K562 (cell line): Measurements from ENCODE around the gene EXOG. TPM values are rescaled to one million over a fixed set of nuclear protein-coding genes. Genes with fewer than 3 reads are reported as not detected.

Experiments
- CHD4 ChIP-seq: fragments of 200-600 bp; sonication (generic); IDR thresholded peaks from 3 replicates; pipeline ENCODE4 v1.6.1; 2012; ENCODE audit warnings: low read depth, mild to moderate bottlenecking, mixed read lengths, low read length, inconsistent platforms; ENCODE audit not compliant: insufficient read depth, insufficient replicate concordance, poor library complexity, severe bottlenecking
- CREBBP ChIP-seq: IDR thresholded peaks from one replicate; pipeline ENCODE4 v1.6.1; 2012; ENCODE audit warnings: low read depth, mild to moderate bottlenecking, control low read depth, inconsistent platforms, low read length
- CTCF ChIP-seq, 3 experiments: IDR thresholded peaks in 2 of 3; conservative IDR thresholded peaks in 1 of 3; 2 replicates each; pipeline ENCODE4 v1.5.1; 2011 to 2012; ENCODE audit warnings: low read length in 3 of 3, mild to moderate bottlenecking in 3 of 3, control low read depth in 2 of 3, improper control_type of control experiment in 1 of 3, inconsistent platforms in 1 of 3, low read depth in 1 of 3, mixed read lengths in 1 of 3, moderate library complexity in 1 of 3; ENCODE audit not compliant: insufficient read depth in 2 of 3
- EP400 ChIP-seq: fragments of 450-650 bp; IDR thresholded peaks from 2 replicates; pipeline ENCODE4 v1.6.1; 2017; ENCODE audit warnings: antibody characterized with exemption, mild to moderate bottlenecking, moderate library complexity
- FIP1L1 ChIP-seq: fragments of 200-400 bp; formaldehyde crosslinking; IDR thresholded peaks from 2 replicates; pipeline ENCODE4 v1.6.1; 2018; ENCODE audit warnings: mild to moderate bottlenecking, low read depth, low read length; ENCODE audit not compliant: poor library complexity, severe bottlenecking
- GTF2A2 ChIP-seq: IDR thresholded peaks from 2 replicates; pipeline ENCODE4 v1.6.1; 2016; ENCODE audit warnings: mild to moderate bottlenecking, missing genetic modification characterization, missing compliant biosample characterization
- HLTF ChIP-seq: fragments of 450-650 bp; IDR thresholded peaks from 2 replicates; pipeline ENCODE4 v1.6.1; 2016
- KDM2B ChIP-seq: fragments of 250-450 bp; sonication (Bioruptor Pico); IDR thresholded peaks from 2 replicates; pipeline ENCODE4 v1.8.0; 2021; ENCODE audit warnings: mild to moderate bottlenecking, moderate library complexity
- KDM5B ChIP-seq: fragments of 200-600 bp; sonication (generic); IDR thresholded peaks from 2 replicates; pipeline ENCODE4 v1.6.1; 2012; ENCODE audit warnings: low read depth, mild to moderate bottlenecking, moderate library complexity, low read length, control low read depth, inconsistent platforms; ENCODE audit not compliant: insufficient replicate concordance
- MCM2 ChIP-seq: fragments of 450-650 bp; IDR thresholded peaks from 2 replicates; pipeline ENCODE4 v1.6.1; 2017; ENCODE audit warnings: low read depth, mild to moderate bottlenecking
- NONO ChIP-seq, 2 experiments: fragments of 200-400 bp in 1 of 2; fragments of 450-650 bp in 1 of 2; formaldehyde crosslinking in 1 of 2; IDR thresholded peaks; 2 replicates each; pipeline ENCODE4 v1.6.1; 2017; ENCODE audit warnings: low read depth in 2 of 2, mild to moderate bottlenecking in 2 of 2, moderate library complexity in 2 of 2, low read length in 1 of 2
- NR2C2 ChIP-seq, 2 experiments: fragments of 200-800 bp in 1 of 2; sonication (Bioruptor generic) in 1 of 2; sonication (generic) in 1 of 2; formaldehyde crosslinking in 1 of 2; IDR thresholded peaks; 2 replicates each; pipeline versions ENCODE4 v1.6.1 to v1.8.0; 2016 to 2022; ENCODE audit warnings: mild to moderate bottlenecking in 1 of 2, missing compliant biosample characterization in 1 of 2, missing genetic modification characterization in 1 of 2, missing genetic modification reagents in 1 of 2
- POLR2G ChIP-seq: fragments of 200-400 bp; formaldehyde crosslinking; IDR thresholded peaks from 2 replicates; pipeline ENCODE4 v1.6.1; 2017; ENCODE audit warnings: low read depth, mild to moderate bottlenecking, antibody characterized with exemption, low read length, moderate library complexity
- RCOR1 ChIP-seq, 2 experiments: IDR thresholded peaks; 2 replicates each; pipeline ENCODE4 v1.6.1; 2012; ENCODE audit warnings: low read depth in 2 of 2, low read length in 2 of 2, borderline replicate concordance in 1 of 2, improper control_type of control experiment in 1 of 2
- TCF7 ChIP-seq: sonication (generic); IDR thresholded peaks from 2 replicates; pipeline ENCODE4 v1.6.1; 2016; ENCODE audit warnings: antibody characterized with exemption, borderline replicate concordance
- TOE1 ChIP-seq, 2 experiments: fragments of 450-650 bp in 1 of 2; sonication (generic) in 1 of 2; formaldehyde crosslinking in 1 of 2; IDR thresholded peaks; 2 replicates each; pipeline versions ENCODE4 v1.7.1 to v1.8.0; 2016 to 2022; ENCODE audit warnings: borderline replicate concordance in 2 of 2, mild to moderate bottlenecking in 2 of 2, antibody characterized with exemption in 1 of 2, inconsistent platforms in 1 of 2, low read depth in 1 of 2, missing genetic modification reagents in 1 of 2, moderate library complexity in 1 of 2
- TSC22D4 ChIP-seq: fragments of 450-650 bp; IDR thresholded peaks from 2 replicates; pipeline ENCODE4 v1.6.1; 2016; ENCODE audit warnings: missing genetic modification characterization, missing biosample characterization, control low read depth
- WHSC1 ChIP-seq: IDR thresholded peaks from one replicate; pipeline ENCODE4 v1.6.1; 2012; ENCODE audit warnings: low read length, control low read depth, inconsistent platforms
- ZBTB7A ChIP-seq: IDR thresholded peaks from 2 replicates; pipeline ENCODE4 v1.6.1; 2011; ENCODE audit warnings: low read depth, mild to moderate bottlenecking, low read length, moderate library complexity, borderline replicate concordance; ENCODE audit not compliant: control insufficient read depth
- ZNF165 ChIP-seq: fragments of 250-450 bp; sonication (Bioruptor Pico); IDR thresholded peaks from 2 replicates; pipeline ENCODE4 v1.4.0; 2020; ENCODE audit warnings: borderline replicate concordance
- ZNF436 ChIP-seq: fragments of 250-450, 450-650 bp; sonication (Bioruptor Pico); formaldehyde crosslinking; IDR thresholded peaks from 2 replicates; pipeline ENCODE4 v1.7.0; 2020; ENCODE audit warnings: mild to moderate bottlenecking
- ZNF764 ChIP-seq: fragments of 250-450 bp; sonication (Bioruptor Pico); IDR thresholded peaks from 2 replicates; pipeline ENCODE4 v1.4.0; 2020; ENCODE audit warnings: low read depth, mild to moderate bottlenecking, moderate library complexity
- polyA plus RNA-seq, 8 experiments: library from polyadenylated mRNA; depleted of rRNA in 4 of 8; stranded (reverse) in 5 of 8; unstranded in 3 of 8; fragments of >200 nt; fragmentation: Nextera tagmentation in 2 of 8; fragmentation: Illumina TruSeq in 1 of 8; extraction: Ambion mirVana in 2 of 8; extraction: Trizol in 1 of 8; gene quantifications; 2 replicates each; pipeline versions ENCODE4 v1.2.1 to v1.2.3, GENCODE V29; 2011 to 2014; ENCODE audit warnings: inconsistent platforms in 1 of 8, missing spikeins in 1 of 8
- total RNA-seq, 7 experiments: library from RNA; depleted of rRNA in 6 of 7; stranded (reverse); fragments of >200 nt in 6 of 7; fragmentation: Illumina TruSeq in 2 of 7; extraction: Trizol in 2 of 7; gene quantifications; 2 replicates each; pipeline versions ENCODE4 v1.2.1 to v1.2.3, GENCODE V29; 2011 to 2021; ENCODE audit warnings: low replicate concordance in 1 of 7
- TF ChIP-seq, protein P1 (sequence below): fragments of 450-650 bp; conservative IDR thresholded peaks from 2 replicates; pipeline ENCODE4 v1.6.1; 2016; ENCODE audit warnings: missing genetic modification characterization, low read depth, mild to moderate bottlenecking, missing compliant biosample characterization, moderate library complexity

Gene EXOG
- total and polyA plus RNA-seq, 9 of the 15 experiments (the other 6 are each of a cell fraction or from before 2014, with no cell fraction given), result 10.8 to 21.7 (median 14.8) TPM

DNA sequence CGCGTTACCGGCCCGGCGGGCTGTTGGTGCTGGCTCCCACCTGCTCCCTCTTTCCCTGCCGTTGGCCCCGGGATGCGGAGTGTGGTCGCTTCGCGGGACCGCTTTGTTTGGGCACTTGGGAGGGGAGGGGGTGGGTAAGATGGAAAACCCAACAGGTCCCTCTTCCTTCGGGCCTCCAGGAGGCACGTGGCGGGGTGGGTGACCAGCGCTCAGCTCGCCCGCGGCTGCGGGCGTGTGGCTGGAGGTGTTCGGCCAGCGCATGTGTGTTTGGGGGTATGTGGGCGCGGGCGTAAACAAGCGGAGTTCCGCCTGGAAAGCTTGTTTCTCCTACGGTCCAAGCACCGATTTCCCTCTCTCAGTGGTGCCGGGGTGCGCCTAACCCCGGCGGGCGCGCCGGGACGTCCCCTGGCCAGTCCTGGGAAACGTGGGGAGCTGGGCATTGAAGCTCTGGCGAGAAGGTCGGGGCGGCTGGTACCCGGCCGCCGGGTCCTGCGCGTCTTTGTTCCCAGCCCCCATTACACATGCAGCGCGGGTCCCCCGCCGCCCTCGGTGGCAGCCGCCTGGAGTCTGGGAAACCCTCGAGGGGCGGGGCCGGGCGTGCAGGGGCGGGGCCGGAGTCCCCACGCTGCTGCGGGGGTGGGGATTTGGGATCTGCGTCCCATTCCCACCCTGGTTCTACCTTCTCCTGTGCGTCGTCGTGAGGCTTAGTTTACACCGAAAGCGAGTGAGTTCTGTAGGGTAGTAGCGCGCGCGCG lies 41.1 kb upstream of the EXOG start (continued):
- no peak for TF ChIP-seq TSC22D4 (tag)
- TF ChIP-seq ZNF165 (CRISPR knock-in tag), result no peak
- peak; percentile 7; the same call in 1 of the 2 replicates for TF ChIP-seq ZBTB7A
- no peak for TF ChIP-seq ZNF436
- TF ChIP-seq KDM2B (CRISPR knock-in tag), result 0 out of 2 replicates have a peak, but pooled peaks have one; percentile 28
- peak; percentile 71; the same call in 1 of the 2 replicates for TF ChIP-seq EP400
- TF ChIP-seq CREBBP, result no peak
- no peak for TF ChIP-seq HLTF
- no peak for TF ChIP-seq WHSC1
- TF ChIP-seq NR2C2 (CRISPR knock-in tag; IDR thresholded peaks at IDR 0.05), result no peak
- no peak for TF ChIP-seq NR2C2 (tag; IDR thresholded peaks at IDR 0.05)
- no peak for TF ChIP-seq MCM2
- no peak for TF ChIP-seq RCOR1 (IDR thresholded peaks at IDR 0.05; ENCODE audit: borderline replicate concordance in 1 of 2, low read depth in 2 of 2, low read length in 2 of 2)
- TF ChIP-seq, protein P1, sequence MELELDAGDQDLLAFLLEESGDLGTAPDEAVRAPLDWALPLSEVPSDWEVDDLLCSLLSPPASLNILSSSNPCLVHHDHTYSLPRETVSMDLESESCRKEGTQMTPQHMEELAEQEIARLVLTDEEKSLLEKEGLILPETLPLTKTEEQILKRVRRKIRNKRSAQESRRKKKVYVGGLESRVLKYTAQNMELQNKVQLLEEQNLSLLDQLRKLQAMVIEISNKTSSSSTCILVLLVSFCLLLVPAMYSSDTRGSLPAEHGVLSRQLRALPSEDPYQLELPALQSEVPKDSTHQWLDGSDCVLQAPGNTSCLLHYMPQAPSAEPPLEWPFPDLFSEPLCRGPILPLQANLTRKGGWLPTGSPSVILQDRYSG (tag), result no peak
- peak; percentile 14 for TF ChIP-seq POLR2G
- no peak for TF ChIP-seq ZNF764
- no peak for TF ChIP-seq KDM5B
- TF ChIP-seq GTF2A2 (tag), result no peak
- no peak; the same call in 1 of the 2 replicates for TF ChIP-seq TOE1 (IDR thresholded peaks at IDR 0.05; ENCODE audit: borderline replicate concordance)
- TF ChIP-seq TOE1 (CRISPR knock-in tag; IDR thresholded peaks at IDR 0.05; ENCODE audit: borderline replicate concordance, low read depth), result no peak
- no peak for TF ChIP-seq TCF7
- no peak for TF ChIP-seq NONO (IDR thresholded peaks at IDR 0.05; ENCODE audit: low read depth in 2 of 2, low read length in 1 of 2)
- 0 out of 6 replicates have a peak, but pooled peaks of 1 of the 3 experiments have one; percentile 1 for TF ChIP-seq CTCF (IDR thresholded peaks at IDR 0.05 in 2 of 3, conservative IDR thresholded peaks at IDR 0.05 in 1 of 3; ENCODE audit: insufficient read depth in 2 of 3, low read depth in 1 of 3, low read length in 3 of 3)
- TF ChIP-seq FIP1L1, result peak; percentile 10
- no peak for TF ChIP-seq CHD4
